ENCODE data around the gene PARD6B. TPM values are rescaled to one million over a fixed set of nuclear protein-coding genes. Genes with fewer than 3 reads are reported as not detected.

PARD6B gene
- total RNA-seq, 1 donor from 2014 or later, result 45.7 TPM

DNA sequence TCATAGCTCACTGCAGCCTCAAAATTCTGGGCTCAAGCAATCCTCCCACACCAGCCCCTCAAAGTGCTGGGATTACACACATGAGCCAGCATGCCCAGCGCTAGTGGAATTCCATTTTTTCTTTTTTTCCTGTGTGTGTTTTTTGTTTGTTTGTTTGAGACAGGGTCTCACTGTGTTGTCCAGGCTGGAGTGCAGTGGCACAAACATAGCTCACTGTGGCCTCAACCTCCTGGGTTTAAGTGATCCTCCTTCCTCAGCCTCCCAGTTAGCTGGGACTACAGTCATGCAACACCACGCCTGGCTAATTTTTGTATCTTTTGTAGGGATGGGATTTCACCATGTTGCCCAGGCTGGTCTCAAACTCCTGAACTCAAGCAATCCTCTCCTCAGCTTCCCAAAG is 14.1 kb upstream of the PARD6B start:
- Mint-ChIP-seq H3K4me3 (no peak overlapping the region), H3K4me1 (peaks cover 9% of the 10 kb centered on the region)

DNA sequence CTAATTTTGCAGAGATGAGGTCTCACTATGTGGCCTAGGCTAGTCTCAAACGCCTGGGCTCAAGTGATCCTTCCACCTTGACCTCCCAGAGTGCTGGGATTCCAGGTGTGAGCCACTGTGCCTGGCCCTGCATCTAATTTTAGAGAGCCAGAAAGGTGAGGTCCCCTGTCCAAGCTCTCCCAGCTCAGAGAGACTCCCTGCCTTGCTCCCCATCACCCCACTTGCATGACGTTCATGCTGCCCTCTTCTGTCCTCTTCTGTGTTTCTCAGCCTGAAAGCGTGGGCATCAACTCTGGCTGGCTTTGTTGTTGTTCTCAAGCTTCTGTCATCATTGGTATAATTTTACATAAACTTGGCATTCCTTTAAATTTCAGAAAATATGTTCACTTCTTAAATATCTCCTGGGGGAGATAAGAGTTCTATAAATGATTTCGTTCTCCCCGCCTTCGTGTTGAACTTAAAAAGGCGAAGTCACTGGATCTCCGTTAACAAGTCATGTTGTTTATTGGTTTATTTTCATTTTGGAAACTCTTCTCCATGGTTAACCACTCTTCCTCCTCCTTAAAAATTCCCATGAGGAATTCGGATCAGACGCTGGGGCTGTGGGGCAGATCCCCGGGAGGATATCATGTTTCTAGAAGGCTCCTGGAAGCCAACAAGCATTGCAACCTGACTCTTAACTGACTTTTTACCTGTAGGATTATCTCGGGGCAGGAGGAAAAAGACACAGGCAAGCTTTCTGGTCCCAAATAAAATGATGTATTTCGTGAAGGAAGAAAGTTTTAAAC is 13.2 kb upstream of the PARD6B start:
- DNase-seq (ENCODE audit: low spot score), result no peak
- Mint-ChIP-seq H3K4me1 (peaks cover 14% of the 10 kb centered on the region), H3K27ac (no peak overlapping the region)

More for the DNA sequence above, 14.1 kb upstream of the PARD6B start:
- peaks cover 7% of the 10 kb centered on the region for H3K4me1 ChIP-seq
- Mint-ChIP-seq H3K36me3 (no peaks in the 10 kb centered on the region), H3K27me3 (ENCODE audit: insufficient read depth, low read depth) (peaks cover 8% of the 10 kb centered on the region), H3K9me3 (no peaks in the 10 kb centered on the region), H3K27ac (no peak overlapping the region)
- peaks cover 7% of the 10 kb centered on the region for H3F3A ChIP-seq (ENCODE audit: low read depth)
- no peaks in the 10 kb centered on the region for H3K79me2 ChIP-seq (ENCODE audit: low read depth)
- TF ChIP-seq, protein P1, sequence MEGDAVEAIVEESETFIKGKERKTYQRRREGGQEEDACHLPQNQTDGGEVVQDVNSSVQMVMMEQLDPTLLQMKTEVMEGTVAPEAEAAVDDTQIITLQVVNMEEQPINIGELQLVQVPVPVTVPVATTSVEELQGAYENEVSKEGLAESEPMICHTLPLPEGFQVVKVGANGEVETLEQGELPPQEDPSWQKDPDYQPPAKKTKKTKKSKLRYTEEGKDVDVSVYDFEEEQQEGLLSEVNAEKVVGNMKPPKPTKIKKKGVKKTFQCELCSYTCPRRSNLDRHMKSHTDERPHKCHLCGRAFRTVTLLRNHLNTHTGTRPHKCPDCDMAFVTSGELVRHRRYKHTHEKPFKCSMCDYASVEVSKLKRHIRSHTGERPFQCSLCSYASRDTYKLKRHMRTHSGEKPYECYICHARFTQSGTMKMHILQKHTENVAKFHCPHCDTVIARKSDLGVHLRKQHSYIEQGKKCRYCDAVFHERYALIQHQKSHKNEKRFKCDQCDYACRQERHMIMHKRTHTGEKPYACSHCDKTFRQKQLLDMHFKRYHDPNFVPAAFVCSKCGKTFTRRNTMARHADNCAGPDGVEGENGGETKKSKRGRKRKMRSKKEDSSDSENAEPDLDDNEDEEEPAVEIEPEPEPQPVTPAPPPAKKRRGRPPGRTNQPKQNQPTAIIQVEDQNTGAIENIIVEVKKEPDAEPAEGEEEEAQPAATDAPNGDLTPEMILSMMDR (IDR thresholded peaks at IDR 0.05), result no peak
- TF ChIP-seq EZH2phosphoT487 (IDR thresholded peaks at IDR 0.05) (no peak), EZH2 (IDR thresholded peaks at IDR 0.05) (no peak)
- H3K27me3 ChIP-seq, result no peaks in the 10 kb centered on the region
- H4K20me1 ChIP-seq (ENCODE audit: low read depth), result no peaks in the 10 kb centered on the region
- H3K9me3 ChIP-seq (ENCODE audit: low read depth), result no peaks in the 10 kb centered on the region
- no peak overlapping the region for H3K27ac ChIP-seq
- DNase-seq (ENCODE audit: low spot score), result no peak
- H3K4me2 ChIP-seq, result no peak overlapping the region
- H3K9ac ChIP-seq, result no peak overlapping the region
- no peak overlapping the region for H3K4me3 ChIP-seq
- no peaks in the 10 kb centered on the region for H3K36me3 ChIP-seq
- H2AFZ ChIP-seq (replicated peaks), result no peak overlapping the region

DNA sequence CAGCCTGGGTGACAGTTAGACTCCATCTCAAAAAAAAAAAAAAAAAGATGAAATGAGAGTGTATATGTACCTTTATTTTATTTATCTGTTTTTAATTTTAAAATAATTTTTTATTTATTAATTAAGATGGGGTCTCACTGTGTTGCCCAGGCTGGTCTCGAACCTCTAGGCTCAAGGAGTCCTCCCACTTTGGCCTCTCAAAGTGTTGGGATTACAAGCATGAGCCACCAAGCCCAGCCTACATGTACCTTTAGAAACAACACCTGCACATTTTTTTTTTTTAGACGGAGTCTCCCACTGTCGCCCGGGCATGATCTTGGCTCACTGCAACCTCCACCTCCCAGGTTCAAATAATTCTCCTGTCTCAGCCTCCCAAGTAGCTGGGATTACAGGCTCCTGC is 12.1 kb upstream of the PARD6B start:
- no peak overlapping the region for H3K27ac Mint-ChIP-seq

More for the DNA sequence above, 13.2 kb upstream of the PARD6B start:
- no peaks in the 10 kb centered on the region for H3K9me3 ChIP-seq (ENCODE audit: low read depth)
- no peak overlapping the region for H3K27ac ChIP-seq
- H3K4me2 ChIP-seq, result peak overlapping the region; percentile 26
- Mint-ChIP-seq H3K36me3 (no peaks in the 10 kb centered on the region), H3K4me3 (no peak overlapping the region), H3K9me3 (no peaks in the 10 kb centered on the region), H3K27me3 (ENCODE audit: insufficient read depth, low read depth) (peaks cover 9% of the 10 kb centered on the region)
- peaks cover 7% of the 10 kb centered on the region for H3K4me1 ChIP-seq
- no peak overlapping the region for H3K4me3 ChIP-seq
- peaks cover 7% of the 10 kb centered on the region for H3F3A ChIP-seq (ENCODE audit: low read depth)
- H3K27me3 ChIP-seq, result no peaks in the 10 kb centered on the region
- no peaks in the 10 kb centered on the region for H3K79me2 ChIP-seq (ENCODE audit: low read depth)
- H4K20me1 ChIP-seq (ENCODE audit: low read depth), result no peaks in the 10 kb centered on the region
- no peak overlapping the region for H3K9ac ChIP-seq
- TF ChIP-seq, protein P1 (IDR thresholded peaks at IDR 0.05), result peak; percentile 20
- TF ChIP-seq EZH2 (IDR thresholded peaks at IDR 0.05) (no peak), EZH2phosphoT487 (IDR thresholded peaks at IDR 0.05) (no peak)
- no peaks in the 10 kb centered on the region for H3K36me3 ChIP-seq
- H2AFZ ChIP-seq (replicated peaks), result peak overlapping the region; percentile 71

More for the DNA sequence above, 12.1 kb upstream of the PARD6B start:
- Histone ChIP-seq H3K4me3 (no peak overlapping the region), H3K27ac (no peak overlapping the region), H3K27me3 (no peaks in the 10 kb centered on the region), H3K36me3 (no peaks in the 10 kb centered on the region), H3F3A (ENCODE audit: low read depth) (peaks cover 11% of the 10 kb centered on the region), H3K4me1 (peaks cover 9% of the 10 kb centered on the region), H4K20me1 (ENCODE audit: low read depth) (no peaks in the 10 kb centered on the region), H2AFZ (replicated peaks) (no peak overlapping the region), H3K4me2 (no peak overlapping the region), H3K9me3 (ENCODE audit: low read depth) (no peaks in the 10 kb centered on the region), H3K9ac (no peak overlapping the region), H3K79me2 (ENCODE audit: low read depth) (no peaks in the 10 kb centered on the region)
- TF ChIP-seq EZH2phosphoT487 (IDR thresholded peaks at IDR 0.05), result no peak
- TF ChIP-seq, protein P1 (IDR thresholded peaks at IDR 0.05), result no peak
- no peak for TF ChIP-seq EZH2 (IDR thresholded peaks at IDR 0.05)
- H3K27me3 Mint-ChIP-seq (ENCODE audit: insufficient read depth, low read depth), result peaks cover 9% of the 10 kb centered on the region
- DNase-seq (ENCODE audit: low spot score), result no peak
- H3K4me3 Mint-ChIP-seq, result no peak overlapping the region
- no peaks in the 10 kb centered on the region for H3K36me3 Mint-ChIP-seq
- H3K9me3 Mint-ChIP-seq, result no peaks in the 10 kb centered on the region
- peaks cover 12% of the 10 kb centered on the region for H3K4me1 Mint-ChIP-seq
